ENCODE measurements around the gene GMDS. TPM values are rescaled to one million over a fixed set of nuclear protein-coding genes. Genes with fewer than 3 reads are reported as not detected.

The GMDS gene
- total RNA-seq, 1 experiment from 2014 or later = 35.0 TPM

DNA sequence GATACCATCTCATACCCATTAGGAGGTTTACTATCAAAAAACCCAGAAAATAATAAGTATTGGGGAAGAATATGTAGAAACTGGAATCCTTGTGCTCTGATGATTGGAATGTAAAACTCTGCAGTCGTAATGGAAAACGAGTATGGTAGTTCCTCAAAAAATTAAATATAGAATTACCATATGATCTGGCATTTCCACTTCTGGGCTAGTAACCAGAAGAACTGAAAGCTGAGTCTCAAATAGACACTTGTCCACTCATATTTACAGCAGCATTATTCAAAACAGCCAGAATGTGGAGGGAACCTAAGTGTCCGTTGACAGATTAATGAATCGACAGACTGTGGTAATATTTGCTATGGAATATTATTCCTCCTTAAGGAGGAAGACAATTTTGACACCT lies 591.4 kb downstream of the GMDS start (continued):
- TF ChIP-seq, protein P1, sequence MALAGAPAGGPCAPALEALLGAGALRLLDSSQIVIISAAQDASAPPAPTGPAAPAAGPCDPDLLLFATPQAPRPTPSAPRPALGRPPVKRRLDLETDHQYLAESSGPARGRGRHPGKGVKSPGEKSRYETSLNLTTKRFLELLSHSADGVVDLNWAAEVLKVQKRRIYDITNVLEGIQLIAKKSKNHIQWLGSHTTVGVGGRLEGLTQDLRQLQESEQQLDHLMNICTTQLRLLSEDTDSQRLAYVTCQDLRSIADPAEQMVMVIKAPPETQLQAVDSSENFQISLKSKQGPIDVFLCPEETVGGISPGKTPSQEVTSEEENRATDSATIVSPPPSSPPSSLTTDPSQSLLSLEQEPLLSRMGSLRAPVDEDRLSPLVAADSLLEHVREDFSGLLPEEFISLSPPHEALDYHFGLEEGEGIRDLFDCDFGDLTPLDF (CRISPR knock-in tag; IDR thresholded peaks at IDR 0.05) = no peak
- no peak for TF ChIP-seq JAZF1 (CRISPR knock-in tag; IDR thresholded peaks at IDR 0.05)

DNA sequence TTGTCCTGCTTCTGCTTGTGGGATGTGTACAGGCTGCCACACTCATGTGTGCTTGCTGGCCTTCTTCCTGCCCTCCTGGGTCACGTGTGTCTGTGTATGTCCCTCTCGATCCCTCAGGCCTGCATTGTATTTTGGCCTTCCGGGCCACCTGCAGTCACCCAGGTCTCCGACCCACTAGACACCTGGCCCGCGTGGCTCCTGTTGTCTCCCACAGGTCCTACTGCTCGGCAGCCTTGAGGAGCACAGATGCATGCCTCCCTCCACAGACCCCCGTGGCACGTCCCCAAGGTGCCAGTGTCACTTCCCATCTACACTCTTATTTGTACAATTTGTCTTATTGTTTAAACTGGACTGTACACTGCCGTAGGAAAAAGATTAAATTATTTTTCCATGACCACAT lies 592.6 kb downstream of the GMDS start:
- H3K27me3 Mint-ChIP-seq (ENCODE audit: low read depth) = no peaks in the 10 kb centered on the region; the same call in 1 of the 2 replicates

More for the DNA sequence above, 592.6 kb downstream of the GMDS start:
- CTCF ChIA-PET = no interaction called here
- POLR2A ChIA-PET = no interaction called here
- ATAC-seq = no peak
- DNase-seq (ENCODE audit: low spot score) = no peak
- Mint-ChIP-seq H3K4me3 (no peak overlapping the region), H3K27ac (no peak overlapping the region), H3K4me1 (no peaks in the 10 kb centered on the region), H3K36me3 (no peaks in the 10 kb centered on the region), H3K9me3 (no peaks in the 10 kb centered on the region)
- TF ChIP-seq, protein P2, sequence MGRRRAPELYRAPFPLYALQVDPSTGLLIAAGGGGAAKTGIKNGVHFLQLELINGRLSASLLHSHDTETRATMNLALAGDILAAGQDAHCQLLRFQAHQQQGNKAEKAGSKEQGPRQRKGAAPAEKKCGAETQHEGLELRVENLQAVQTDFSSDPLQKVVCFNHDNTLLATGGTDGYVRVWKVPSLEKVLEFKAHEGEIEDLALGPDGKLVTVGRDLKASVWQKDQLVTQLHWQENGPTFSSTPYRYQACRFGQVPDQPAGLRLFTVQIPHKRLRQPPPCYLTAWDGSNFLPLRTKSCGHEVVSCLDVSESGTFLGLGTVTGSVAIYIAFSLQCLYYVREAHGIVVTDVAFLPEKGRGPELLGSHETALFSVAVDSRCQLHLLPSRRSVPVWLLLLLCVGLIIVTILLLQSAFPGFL (CRISPR knock-in tag; IDR thresholded peaks at IDR 0.05; ENCODE audit: borderline replicate concordance) = no peak
- TF ChIP-seq, protein P3, sequence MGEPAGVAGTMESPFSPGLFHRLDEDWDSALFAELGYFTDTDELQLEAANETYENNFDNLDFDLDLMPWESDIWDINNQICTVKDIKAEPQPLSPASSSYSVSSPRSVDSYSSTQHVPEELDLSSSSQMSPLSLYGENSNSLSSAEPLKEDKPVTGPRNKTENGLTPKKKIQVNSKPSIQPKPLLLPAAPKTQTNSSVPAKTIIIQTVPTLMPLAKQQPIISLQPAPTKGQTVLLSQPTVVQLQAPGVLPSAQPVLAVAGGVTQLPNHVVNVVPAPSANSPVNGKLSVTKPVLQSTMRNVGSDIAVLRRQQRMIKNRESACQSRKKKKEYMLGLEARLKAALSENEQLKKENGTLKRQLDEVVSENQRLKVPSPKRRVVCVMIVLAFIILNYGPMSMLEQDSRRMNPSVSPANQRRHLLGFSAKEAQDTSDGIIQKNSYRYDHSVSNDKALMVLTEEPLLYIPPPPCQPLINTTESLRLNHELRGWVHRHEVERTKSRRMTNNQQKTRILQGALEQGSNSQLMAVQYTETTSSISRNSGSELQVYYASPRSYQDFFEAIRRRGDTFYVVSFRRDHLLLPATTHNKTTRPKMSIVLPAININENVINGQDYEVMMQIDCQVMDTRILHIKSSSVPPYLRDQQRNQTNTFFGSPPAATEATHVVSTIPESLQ (CRISPR knock-in tag; IDR thresholded peaks at IDR 0.05) = no peak
- TF ChIP-seq EMX1 (CRISPR knock-in tag; IDR thresholded peaks at IDR 0.05) = no peak
- TF ChIP-seq, protein P4, sequence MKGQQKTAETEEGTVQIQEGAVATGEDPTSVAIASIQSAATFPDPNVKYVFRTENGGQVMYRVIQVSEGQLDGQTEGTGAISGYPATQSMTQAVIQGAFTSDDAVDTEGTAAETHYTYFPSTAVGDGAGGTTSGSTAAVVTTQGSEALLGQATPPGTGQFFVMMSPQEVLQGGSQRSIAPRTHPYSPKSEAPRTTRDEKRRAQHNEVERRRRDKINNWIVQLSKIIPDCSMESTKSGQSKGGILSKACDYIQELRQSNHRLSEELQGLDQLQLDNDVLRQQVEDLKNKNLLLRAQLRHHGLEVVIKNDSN (CRISPR knock-in tag; IDR thresholded peaks at IDR 0.05) = no peak
- TF ChIP-seq, protein P5, sequence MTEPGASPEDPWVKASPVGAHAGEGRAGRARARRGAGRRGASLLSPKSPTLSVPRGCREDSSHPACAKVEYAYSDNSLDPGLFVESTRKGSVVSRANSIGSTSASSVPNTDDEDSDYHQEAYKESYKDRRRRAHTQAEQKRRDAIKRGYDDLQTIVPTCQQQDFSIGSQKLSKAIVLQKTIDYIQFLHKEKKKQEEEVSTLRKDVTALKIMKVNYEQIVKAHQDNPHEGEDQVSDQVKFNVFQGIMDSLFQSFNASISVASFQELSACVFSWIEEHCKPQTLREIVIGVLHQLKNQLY (CRISPR knock-in tag; IDR thresholded peaks at IDR 0.05) = no peak
- no peak for TF ChIP-seq NFE2L1 (CRISPR knock-in tag; IDR thresholded peaks at IDR 0.05)
- TF ChIP-seq MYBL2 (CRISPR knock-in tag; IDR thresholded peaks at IDR 0.05) = no peak
- TF ChIP-seq CREM (CRISPR knock-in tag; IDR thresholded peaks at IDR 0.05) = no peak
- TF ChIP-seq JUN (CRISPR knock-in tag; IDR thresholded peaks at IDR 0.05) = no peak
- no peak for TF ChIP-seq SMAD3 (CRISPR knock-in tag; IDR thresholded peaks at IDR 0.05; ENCODE audit: borderline replicate concordance)
- TF ChIP-seq, protein P6, sequence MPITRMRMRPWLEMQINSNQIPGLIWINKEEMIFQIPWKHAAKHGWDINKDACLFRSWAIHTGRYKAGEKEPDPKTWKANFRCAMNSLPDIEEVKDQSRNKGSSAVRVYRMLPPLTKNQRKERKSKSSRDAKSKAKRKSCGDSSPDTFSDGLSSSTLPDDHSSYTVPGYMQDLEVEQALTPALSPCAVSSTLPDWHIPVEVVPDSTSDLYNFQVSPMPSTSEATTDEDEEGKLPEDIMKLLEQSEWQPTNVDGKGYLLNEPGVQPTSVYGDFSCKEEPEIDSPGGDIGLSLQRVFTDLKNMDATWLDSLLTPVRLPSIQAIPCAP (CRISPR knock-in tag; IDR thresholded peaks at IDR 0.05) = no peak
- TF ChIP-seq, protein P7, sequence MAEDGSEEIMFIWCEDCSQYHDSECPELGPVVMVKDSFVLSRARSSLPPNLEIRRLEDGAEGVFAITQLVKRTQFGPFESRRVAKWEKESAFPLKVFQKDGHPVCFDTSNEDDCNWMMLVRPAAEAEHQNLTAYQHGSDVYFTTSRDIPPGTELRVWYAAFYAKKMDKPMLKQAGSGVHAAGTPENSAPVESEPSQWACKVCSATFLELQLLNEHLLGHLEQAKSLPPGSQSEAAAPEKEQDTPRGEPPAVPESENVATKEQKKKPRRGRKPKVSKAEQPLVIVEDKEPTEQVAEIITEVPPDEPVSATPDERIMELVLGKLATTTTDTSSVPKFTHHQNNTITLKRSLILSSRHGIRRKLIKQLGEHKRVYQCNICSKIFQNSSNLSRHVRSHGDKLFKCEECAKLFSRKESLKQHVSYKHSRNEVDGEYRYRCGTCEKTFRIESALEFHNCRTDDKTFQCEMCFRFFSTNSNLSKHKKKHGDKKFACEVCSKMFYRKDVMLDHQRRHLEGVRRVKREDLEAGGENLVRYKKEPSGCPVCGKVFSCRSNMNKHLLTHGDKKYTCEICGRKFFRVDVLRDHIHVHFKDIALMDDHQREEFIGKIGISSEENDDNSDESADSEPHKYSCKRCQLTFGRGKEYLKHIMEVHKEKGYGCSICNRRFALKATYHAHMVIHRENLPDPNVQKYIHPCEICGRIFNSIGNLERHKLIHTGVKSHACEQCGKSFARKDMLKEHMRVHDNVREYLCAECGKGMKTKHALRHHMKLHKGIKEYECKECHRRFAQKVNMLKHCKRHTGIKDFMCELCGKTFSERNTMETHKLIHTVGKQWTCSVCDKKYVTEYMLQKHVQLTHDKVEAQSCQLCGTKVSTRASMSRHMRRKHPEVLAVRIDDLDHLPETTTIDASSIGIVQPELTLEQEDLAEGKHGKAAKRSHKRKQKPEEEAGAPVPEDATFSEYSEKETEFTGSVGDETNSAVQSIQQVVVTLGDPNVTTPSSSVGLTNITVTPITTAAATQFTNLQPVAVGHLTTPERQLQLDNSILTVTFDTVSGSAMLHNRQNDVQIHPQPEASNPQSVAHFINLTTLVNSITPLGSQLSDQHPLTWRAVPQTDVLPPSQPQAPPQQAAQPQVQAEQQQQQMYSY (CRISPR knock-in tag; IDR thresholded peaks at IDR 0.05) = no peak
- TF ChIP-seq, protein P8, sequence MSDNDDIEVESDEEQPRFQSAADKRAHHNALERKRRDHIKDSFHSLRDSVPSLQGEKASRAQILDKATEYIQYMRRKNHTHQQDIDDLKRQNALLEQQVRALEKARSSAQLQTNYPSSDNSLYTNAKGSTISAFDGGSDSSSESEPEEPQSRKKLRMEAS (CRISPR knock-in tag; IDR thresholded peaks at IDR 0.05) = no peak
- TF ChIP-seq SOX15 (CRISPR knock-in tag; IDR thresholded peaks at IDR 0.05) = no peak
- TF ChIP-seq NFYB (CRISPR knock-in tag; conservative IDR thresholded peaks at IDR 0.05; ENCODE audit: low read depth) = no peak
- TF ChIP-seq NR3C1 (CRISPR knock-in tag; conservative IDR thresholded peaks at IDR 0.05; ENCODE audit: low read depth) = no peak
- TF ChIP-seq, protein P9, sequence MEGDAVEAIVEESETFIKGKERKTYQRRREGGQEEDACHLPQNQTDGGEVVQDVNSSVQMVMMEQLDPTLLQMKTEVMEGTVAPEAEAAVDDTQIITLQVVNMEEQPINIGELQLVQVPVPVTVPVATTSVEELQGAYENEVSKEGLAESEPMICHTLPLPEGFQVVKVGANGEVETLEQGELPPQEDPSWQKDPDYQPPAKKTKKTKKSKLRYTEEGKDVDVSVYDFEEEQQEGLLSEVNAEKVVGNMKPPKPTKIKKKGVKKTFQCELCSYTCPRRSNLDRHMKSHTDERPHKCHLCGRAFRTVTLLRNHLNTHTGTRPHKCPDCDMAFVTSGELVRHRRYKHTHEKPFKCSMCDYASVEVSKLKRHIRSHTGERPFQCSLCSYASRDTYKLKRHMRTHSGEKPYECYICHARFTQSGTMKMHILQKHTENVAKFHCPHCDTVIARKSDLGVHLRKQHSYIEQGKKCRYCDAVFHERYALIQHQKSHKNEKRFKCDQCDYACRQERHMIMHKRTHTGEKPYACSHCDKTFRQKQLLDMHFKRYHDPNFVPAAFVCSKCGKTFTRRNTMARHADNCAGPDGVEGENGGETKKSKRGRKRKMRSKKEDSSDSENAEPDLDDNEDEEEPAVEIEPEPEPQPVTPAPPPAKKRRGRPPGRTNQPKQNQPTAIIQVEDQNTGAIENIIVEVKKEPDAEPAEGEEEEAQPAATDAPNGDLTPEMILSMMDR (IDR thresholded peaks at IDR 0.05) = no peak
- no peak for TF ChIP-seq RELA (CRISPR knock-in tag; IDR thresholded peaks at IDR 0.05; ENCODE audit: borderline replicate concordance)

All from WTC11 (cell line).